Measurements from ENCODE around the gene LMO1.

The LMO1 gene

DNA sequence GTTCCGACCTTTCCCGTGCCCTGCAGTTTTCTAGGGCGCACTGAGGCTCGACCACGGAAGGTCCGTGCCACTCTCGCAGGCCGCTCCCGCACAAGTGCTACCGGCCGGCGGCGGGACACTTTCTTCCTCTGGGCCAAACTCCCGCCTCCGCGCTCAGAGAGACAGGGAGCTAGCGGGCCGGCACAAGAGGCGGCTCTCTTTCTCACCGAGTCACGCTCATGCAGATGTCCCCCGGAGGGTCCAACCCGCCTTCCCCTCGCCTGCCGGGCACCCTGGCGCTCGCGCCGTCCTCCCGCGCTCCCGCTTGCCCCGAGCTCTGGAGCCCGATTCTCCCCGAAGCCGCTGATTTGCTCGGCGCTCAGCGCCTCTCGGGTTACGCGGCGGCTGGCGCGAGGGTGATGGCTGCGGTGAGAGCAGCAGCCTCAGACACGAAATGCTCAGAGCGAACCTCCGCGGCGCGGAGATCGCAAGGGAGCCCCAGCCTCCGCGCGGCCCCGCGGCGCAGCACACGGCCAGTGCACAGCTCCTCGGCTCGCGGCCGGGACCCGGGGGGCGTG, 1.0 kb downstream of the LMO1 start:
- Histone ChIP-seq H3K36me3 (ENCODE audit: control insufficient read depth, insufficient read depth, low read length) (no peaks in the 10 kb centered on the region), H3K27ac (ENCODE audit: low read depth, low read length) (no peak overlapping the region), H3K4me1 (ENCODE audit: control insufficient read depth, insufficient read depth, low read length) (peaks cover 13% of the 10 kb centered on the region; the same call in 1 of the 2 replicates), H3K9me3 (ENCODE audit: control insufficient read depth, insufficient read depth, low read length) (no peaks in the 10 kb centered on the region), H3K27me3 (ENCODE audit: control insufficient read depth, insufficient read depth, low read length) (peaks cover 80% of the 10 kb centered on the region), H3K4me3 (ENCODE audit: low read depth, low read length) (peak overlapping the region; percentile 66), H3K9ac (ENCODE audit: low read depth, low read length) (no peak overlapping the region)

DNA sequence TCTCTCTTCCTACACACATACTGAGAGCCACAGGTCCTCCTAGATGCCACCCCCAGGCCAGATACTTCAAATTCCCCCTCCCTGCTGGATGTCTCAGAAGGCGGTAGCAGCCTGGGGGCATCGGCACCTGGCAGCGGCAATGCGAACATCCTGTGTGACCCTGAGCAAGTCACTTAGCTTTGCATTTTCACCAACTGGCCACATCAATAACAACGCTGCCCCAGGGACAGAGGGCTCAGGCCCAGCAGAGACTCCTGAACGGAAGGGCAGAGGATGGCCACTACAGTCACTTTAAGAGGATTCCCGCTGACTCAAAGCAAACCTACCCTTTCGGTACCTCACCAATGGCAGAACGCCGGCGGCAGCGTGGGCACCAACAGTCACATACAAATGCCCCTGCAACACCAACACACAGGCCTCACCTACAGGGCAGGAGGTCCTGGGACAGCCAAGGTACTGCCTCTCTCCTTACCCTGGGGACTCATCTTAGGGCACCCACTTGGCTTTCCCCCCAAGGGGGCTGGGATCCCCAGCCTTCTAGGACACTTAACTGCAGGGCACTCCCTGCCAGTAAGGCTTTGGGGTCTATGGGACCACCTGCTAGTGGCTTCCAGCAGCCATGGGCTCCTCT, 1.6 kb downstream of the LMO1 start:
- H3K4me3 ChIP-seq (ENCODE audit: low read depth, low read length) = peak overlapping the region; percentile 66
- peaks cover 12% of the 10 kb centered on the region; the same call in 1 of the 2 replicates for H3K4me1 ChIP-seq (ENCODE audit: control insufficient read depth, insufficient read depth, low read length)
- no peaks in the 10 kb centered on the region for H3K9me3 ChIP-seq (ENCODE audit: control insufficient read depth, insufficient read depth, low read length)
- H3K9ac ChIP-seq (ENCODE audit: low read depth, low read length) = no peak overlapping the region
- H3K27me3 ChIP-seq (ENCODE audit: control insufficient read depth, insufficient read depth, low read length) = peaks cover 74% of the 10 kb centered on the region
- no peaks in the 10 kb centered on the region for H3K36me3 ChIP-seq (ENCODE audit: control insufficient read depth, insufficient read depth, low read length)
- no peak overlapping the region for H3K27ac ChIP-seq (ENCODE audit: low read depth, low read length)

DNA sequence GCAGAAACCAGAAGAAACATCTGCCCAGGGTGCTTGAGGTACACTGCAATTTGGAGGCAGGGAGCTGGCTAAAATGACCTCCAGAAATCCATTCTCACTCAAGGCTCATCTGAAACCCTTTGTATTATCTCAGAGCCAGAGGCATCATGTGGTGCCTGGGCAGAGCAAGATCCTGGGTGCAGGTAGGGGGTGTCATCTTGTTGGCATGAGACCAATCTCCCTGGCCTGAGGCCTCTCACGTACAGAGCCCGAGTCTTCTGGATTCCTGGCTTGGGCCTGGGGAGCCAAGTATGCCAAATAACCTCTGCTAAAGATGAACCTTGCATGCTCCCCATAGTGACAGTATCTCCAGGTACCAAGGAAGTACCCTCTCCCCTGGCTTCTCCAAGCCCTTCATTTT, 2.4 kb downstream of the LMO1 start:
- H3K9ac ChIP-seq (ENCODE audit: low read depth, low read length) = no peak overlapping the region
- H3K27ac ChIP-seq (ENCODE audit: low read depth, low read length) = no peak overlapping the region
- H3K27me3 ChIP-seq (ENCODE audit: control insufficient read depth, insufficient read depth, low read length) = peaks cover 67% of the 10 kb centered on the region
- no peak overlapping the region for H3K4me3 ChIP-seq (ENCODE audit: low read depth, low read length)
- H3K4me1 ChIP-seq (ENCODE audit: control insufficient read depth, insufficient read depth, low read length) = peaks cover 12% of the 10 kb centered on the region; the same call in 1 of the 2 replicates
- no peaks in the 10 kb centered on the region for H3K36me3 ChIP-seq (ENCODE audit: control insufficient read depth, insufficient read depth, low read length)
- no peaks in the 10 kb centered on the region for H3K9me3 ChIP-seq (ENCODE audit: control insufficient read depth, insufficient read depth, low read length)

DNA sequence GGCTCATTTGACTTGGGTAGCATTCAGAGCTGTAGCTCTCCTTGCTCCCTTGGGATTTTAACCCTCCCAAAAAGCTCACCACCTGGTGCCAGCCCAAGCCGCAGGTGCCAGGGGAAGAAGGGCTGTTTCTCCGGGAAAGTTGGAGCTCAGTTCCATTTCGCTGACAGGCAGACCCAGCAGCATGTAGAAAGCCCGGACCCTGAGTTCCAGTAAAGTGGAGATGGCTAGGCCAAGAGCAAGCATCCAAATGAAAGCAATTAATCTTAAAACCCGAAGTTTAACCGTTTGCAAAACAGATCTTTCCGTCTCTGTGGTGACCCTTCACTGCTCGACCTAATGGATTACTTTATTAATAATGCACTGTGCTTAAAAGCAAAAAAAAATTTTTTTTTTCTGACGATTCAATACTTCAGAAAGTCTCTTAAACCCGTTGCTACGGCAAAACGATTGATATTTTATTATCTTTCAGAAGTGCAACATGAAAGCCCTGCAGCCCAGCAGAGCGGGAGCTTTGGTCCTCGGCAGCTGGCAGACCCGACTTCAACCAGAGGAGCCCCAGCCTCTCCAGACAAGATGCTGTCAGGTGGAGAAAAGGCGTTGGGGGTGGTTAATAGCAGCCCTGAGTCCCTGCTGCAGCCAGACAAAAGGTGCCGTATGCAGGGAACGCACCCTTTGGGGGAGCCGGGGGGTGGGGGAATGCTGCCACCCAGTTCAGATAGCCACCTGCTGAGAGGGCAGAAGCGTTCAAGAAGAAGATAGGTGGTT, 3.3 kb downstream of the LMO1 start:
- no peak overlapping the region for H3K27ac ChIP-seq (ENCODE audit: low read depth, low read length)

DNA sequence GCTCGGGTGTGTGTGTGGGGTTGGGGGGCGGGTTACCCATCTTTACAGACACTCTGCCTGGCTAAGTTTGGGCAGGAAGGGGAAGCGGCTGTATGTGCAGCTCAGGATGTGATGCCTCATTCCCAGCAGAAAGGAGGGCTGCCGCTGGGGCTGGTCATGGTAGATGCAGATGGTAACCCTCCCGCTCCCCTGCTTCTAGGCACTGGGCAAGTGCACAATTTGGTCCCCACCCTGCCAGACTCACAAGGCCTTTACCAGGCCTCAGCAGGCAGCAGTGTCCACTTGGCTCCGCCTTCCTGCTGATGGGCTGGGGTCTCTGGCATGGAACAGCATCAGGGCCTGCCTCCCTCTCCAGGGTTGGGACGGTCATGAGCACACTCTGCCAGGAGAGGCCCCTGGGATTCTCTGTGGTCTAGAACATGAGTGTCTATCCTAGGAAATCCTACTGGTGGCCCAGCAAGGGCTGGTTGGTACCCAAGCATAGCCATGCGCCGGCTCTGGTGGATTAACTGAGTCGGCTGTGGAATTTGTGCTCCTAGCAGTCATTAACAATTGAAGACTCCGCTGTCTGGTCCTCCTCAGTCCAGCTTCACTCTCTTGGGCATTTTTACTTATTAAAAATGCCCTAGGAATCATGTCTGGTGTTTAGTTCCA, 4.2 kb downstream of the LMO1 start:
- no peaks in the 10 kb centered on the region for H3K36me3 ChIP-seq (ENCODE audit: control insufficient read depth, insufficient read depth, low read length)
- H3K27ac ChIP-seq (ENCODE audit: low read depth, low read length) = no peak overlapping the region
- no peak overlapping the region for H3K4me3 ChIP-seq (ENCODE audit: low read depth, low read length)
- no peak overlapping the region for H3K9ac ChIP-seq (ENCODE audit: low read depth, low read length)
- peaks cover 12% of the 10 kb centered on the region; the same call in 1 of the 2 replicates for H3K4me1 ChIP-seq (ENCODE audit: control insufficient read depth, insufficient read depth, low read length)
- no peaks in the 10 kb centered on the region for H3K9me3 ChIP-seq (ENCODE audit: control insufficient read depth, insufficient read depth, low read length)
- H3K27me3 ChIP-seq (ENCODE audit: control insufficient read depth, insufficient read depth, low read length) = peaks cover 48% of the 10 kb centered on the region

More for the DNA sequence above, 3.3 kb downstream of the LMO1 start:
- no peaks in the 10 kb centered on the region for H3K9me3 ChIP-seq (ENCODE audit: control insufficient read depth, insufficient read depth, low read length)
- no peak overlapping the region for H3K4me3 ChIP-seq (ENCODE audit: low read depth, low read length)
- no peak overlapping the region for H3K9ac ChIP-seq (ENCODE audit: low read depth, low read length)
- H3K36me3 ChIP-seq (ENCODE audit: control insufficient read depth, insufficient read depth, low read length) = no peaks in the 10 kb centered on the region
- H3K4me1 ChIP-seq (ENCODE audit: control insufficient read depth, insufficient read depth, low read length) = peaks cover 12% of the 10 kb centered on the region; the same call in 1 of the 2 replicates
- peaks cover 58% of the 10 kb centered on the region for H3K27me3 ChIP-seq (ENCODE audit: control insufficient read depth, insufficient read depth, low read length)

DNA sequence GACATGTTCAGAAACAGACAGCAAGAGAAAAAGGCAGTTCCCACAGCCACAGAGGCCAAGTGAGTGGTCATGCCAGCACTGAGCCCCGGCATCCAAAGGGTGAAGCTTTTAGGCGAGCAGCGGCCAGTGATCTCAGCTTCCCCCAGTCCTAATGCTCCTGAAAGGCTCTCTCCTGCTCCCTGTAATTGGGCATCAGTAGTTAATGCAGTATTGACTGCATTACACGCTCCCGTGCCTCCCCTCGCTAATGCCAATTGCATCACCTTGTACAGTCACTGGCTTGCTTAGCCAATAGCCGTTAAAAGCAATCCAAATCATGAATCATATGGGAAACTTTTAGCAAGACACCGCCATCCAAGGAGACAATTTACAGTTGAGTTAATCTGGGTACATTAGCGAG, 4.9 kb downstream of the LMO1 start:
- H3K27me3 ChIP-seq (ENCODE audit: control insufficient read depth, insufficient read depth, low read length) = peaks cover 42% of the 10 kb centered on the region
- H3K9ac ChIP-seq (ENCODE audit: low read depth, low read length) = no peak overlapping the region
- no peak overlapping the region for H3K27ac ChIP-seq (ENCODE audit: low read depth, low read length)
- H3K9me3 ChIP-seq (ENCODE audit: control insufficient read depth, insufficient read depth, low read length) = no peaks in the 10 kb centered on the region
- peaks cover 12% of the 10 kb centered on the region; the same call in 1 of the 2 replicates for H3K4me1 ChIP-seq (ENCODE audit: control insufficient read depth, insufficient read depth, low read length)
- H3K4me3 ChIP-seq (ENCODE audit: low read depth, low read length) = no peak overlapping the region
- H3K36me3 ChIP-seq (ENCODE audit: control insufficient read depth, insufficient read depth, low read length) = no peaks in the 10 kb centered on the region

DNA sequence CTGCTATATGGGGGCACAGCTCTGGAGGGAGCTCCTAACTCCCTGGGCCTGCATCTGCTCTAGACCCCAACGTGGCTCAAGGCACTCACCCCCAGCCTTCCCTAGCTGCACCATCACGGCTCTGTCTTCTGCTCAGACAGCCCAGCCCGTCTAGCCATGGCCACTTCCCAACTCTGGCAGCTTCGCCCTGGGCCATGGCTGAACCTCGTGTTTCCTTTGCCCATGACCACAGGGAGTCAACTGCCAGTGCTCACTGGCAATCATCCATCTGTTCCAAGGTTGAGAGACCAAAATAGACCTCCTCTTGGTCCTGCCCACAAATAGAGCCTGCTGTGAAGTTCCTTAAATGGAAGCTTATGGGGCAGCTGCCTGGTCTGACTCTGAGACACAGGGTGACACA, 5.4 kb downstream of the LMO1 start:
- no peak overlapping the region for H3K27ac ChIP-seq (ENCODE audit: low read depth, low read length)
- H3K36me3 ChIP-seq (ENCODE audit: control insufficient read depth, insufficient read depth, low read length) = no peaks in the 10 kb centered on the region
- no peaks in the 10 kb centered on the region for H3K9me3 ChIP-seq (ENCODE audit: control insufficient read depth, insufficient read depth, low read length)
- no peak overlapping the region for H3K4me3 ChIP-seq (ENCODE audit: low read depth, low read length)
- no peak overlapping the region for H3K9ac ChIP-seq (ENCODE audit: low read depth, low read length)
- H3K4me1 ChIP-seq (ENCODE audit: control insufficient read depth, insufficient read depth, low read length) = peaks cover 8% of the 10 kb centered on the region; the same call in 1 of the 2 replicates
- peaks cover 37% of the 10 kb centered on the region for H3K27me3 ChIP-seq (ENCODE audit: control insufficient read depth, insufficient read depth, low read length)

DNA sequence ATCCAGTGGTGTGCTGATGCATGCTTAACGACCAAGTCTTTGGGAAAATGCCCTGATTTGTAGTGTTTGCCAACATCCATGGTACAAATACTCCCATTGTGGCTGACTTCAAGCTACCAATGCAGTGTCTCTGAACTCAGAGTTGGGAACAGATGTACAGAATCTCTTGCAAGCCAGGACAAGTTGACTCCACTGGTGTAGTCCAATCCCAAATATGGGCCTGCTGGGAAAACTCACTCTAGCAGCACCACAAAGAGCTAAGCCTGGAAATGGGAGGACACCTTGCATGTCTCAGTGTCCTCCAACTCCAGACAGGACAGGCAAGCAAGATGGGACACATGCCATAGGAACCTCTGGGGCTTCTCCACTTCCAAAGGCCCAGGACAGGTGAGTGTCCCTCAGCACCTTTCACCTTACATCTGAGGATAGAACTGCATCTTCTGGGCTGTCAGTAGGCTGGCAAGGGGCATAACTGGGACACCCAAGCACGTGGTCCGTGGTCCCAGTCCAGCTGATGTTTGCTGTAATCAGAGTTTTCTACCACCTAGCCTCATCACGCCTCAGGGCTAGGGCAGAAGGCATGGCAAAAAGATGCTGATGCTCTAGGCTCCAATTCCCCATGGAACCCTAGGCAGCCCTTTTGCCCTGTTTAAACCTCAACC, 6.5 kb downstream of the LMO1 start:
- no peak overlapping the region for H3K9ac ChIP-seq (ENCODE audit: low read depth, low read length)
- H3K4me1 ChIP-seq (ENCODE audit: control insufficient read depth, insufficient read depth, low read length) = peaks cover 4% of the 10 kb centered on the region; the same call in 1 of the 2 replicates
- H3K27ac ChIP-seq (ENCODE audit: low read depth, low read length) = no peak overlapping the region
- no peaks in the 10 kb centered on the region for H3K36me3 ChIP-seq (ENCODE audit: control insufficient read depth, insufficient read depth, low read length)
- no peaks in the 10 kb centered on the region for H3K9me3 ChIP-seq (ENCODE audit: control insufficient read depth, insufficient read depth, low read length)
- H3K27me3 ChIP-seq (ENCODE audit: control insufficient read depth, insufficient read depth, low read length) = peaks cover 26% of the 10 kb centered on the region
- no peak overlapping the region for H3K4me3 ChIP-seq (ENCODE audit: low read depth, low read length)

DNA sequence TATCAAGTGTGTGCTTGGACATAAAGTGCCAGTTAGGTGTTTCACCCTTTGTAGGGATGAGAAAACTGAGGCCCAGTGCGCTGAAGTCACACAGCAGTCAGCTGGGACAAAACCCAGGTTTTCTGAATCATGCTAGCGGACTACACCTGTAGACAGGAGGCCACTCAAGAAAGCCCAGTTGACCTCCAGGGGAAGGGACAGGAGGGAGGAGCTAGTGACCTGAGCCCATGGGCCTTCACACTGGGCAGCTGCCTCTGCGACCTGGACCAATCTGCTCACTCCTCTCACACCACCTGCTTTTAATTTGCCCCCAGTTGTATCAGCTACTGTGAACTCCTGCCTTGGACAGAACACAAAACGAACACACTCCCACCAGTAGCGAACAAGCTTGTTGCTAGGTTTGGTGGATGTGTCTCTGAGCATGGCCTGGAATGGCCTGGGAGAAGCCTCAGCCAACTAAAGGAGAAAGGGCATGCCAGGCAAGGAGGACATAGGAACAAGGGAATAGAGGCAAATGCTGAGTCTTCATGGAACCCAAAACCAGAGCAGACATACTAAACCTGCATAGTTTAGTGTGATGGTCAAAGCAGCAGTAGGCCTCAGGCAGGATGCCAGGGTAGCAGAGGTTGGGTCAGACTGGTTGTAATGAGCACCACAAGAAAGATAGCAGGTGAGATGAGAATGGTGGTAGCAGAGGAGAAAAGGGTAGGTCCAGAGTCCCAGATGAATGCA, 7.2 kb downstream of the LMO1 start:
- H3K4me3 ChIP-seq (ENCODE audit: low read depth, low read length) = no peak overlapping the region
- peaks cover 19% of the 10 kb centered on the region for H3K27me3 ChIP-seq (ENCODE audit: control insufficient read depth, insufficient read depth, low read length)
- H3K9me3 ChIP-seq (ENCODE audit: control insufficient read depth, insufficient read depth, low read length) = no peaks in the 10 kb centered on the region
- no peaks in the 10 kb centered on the region for H3K4me1 ChIP-seq (ENCODE audit: control insufficient read depth, insufficient read depth, low read length)
- no peaks in the 10 kb centered on the region for H3K36me3 ChIP-seq (ENCODE audit: control insufficient read depth, insufficient read depth, low read length)
- no peak overlapping the region for H3K27ac ChIP-seq (ENCODE audit: low read depth, low read length)
- H3K9ac ChIP-seq (ENCODE audit: low read depth, low read length) = no peak overlapping the region

DNA sequence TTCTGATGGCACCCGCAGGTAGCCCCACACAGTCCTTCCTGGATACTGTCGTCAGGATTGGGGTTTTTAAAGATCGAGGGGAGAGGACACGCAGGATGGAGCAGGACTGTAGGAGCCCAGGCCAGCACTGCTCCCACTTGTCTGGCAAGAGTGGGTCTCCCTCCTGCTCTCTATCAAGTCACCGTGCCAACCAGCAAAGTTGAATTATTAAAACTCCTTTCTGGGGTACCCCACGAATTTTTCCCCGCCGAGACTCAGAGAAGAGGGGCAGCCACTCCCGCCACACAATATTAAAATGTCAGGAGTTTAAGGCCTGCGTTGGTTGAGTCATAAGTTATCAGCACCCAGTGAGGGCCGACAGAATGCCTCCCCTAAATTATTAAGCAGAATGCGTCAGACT, 10.1 kb downstream of the LMO1 start:
- Histone ChIP-seq H3K4me1 (ENCODE audit: control insufficient read depth, insufficient read depth, low read length) (no peaks in the 10 kb centered on the region), H3K27ac (ENCODE audit: low read depth, low read length) (no peak overlapping the region)

More for the DNA sequence above, 10.1 kb downstream of the LMO1 start:
- H3K9me3 ChIP-seq (ENCODE audit: control insufficient read depth, insufficient read depth, low read length) = no peaks in the 10 kb centered on the region
- no peak overlapping the region for H3K9ac ChIP-seq (ENCODE audit: low read depth, low read length)
- H3K36me3 ChIP-seq (ENCODE audit: control insufficient read depth, insufficient read depth, low read length) = no peaks in the 10 kb centered on the region
- H3K4me3 ChIP-seq (ENCODE audit: low read depth, low read length) = no peak overlapping the region
- no peaks in the 10 kb centered on the region for H3K27me3 ChIP-seq (ENCODE audit: control insufficient read depth, insufficient read depth, low read length)

Measured in HUES48 (cell line).